H1 (cell line): ENCODE results near the gene SULF2. TPM values are rescaled to one million over a fixed set of nuclear protein-coding genes. Genes with fewer than 3 reads are reported as not detected.

Source experiments
- CTCF ChIA-PET: fragments of 300-600 bp; sonication (Branson Sonifier 250); formaldehyde crosslinking; loops from one replicate; lab custom pipeline; 2021; ENCODE audit not compliant: partially characterized antibody; lab: Charles Lee
- POLR2A ChIA-PET: fragments of 300-600 bp; sonication (Branson Sonifier 250); formaldehyde crosslinking; loops from one replicate; lab custom pipeline; 2021; ENCODE audit warnings: inconsistent platforms; ENCODE audit not compliant: partially characterized antibody; lab: Charles Lee
- DNase-seq, 2 experiments: peaks; one replicate each; pipeline versions ENCODE4 v3.0.0 to v3.0.0-alpha.2; 2010 to 2022; ENCODE audit warnings: low spot score in 2 of 2, low read depth in 1 of 2, mixed read lengths in 1 of 2
- FAIRE-seq: peaks from 2 replicates; lab custom pipeline; 2011; peaks lifted over from hg19 to GRCh38; lab: Jason Lieb, UNC
- H2AFZ ChIP-seq: 2 replicates; pipeline ENCODE4 v1.8.1; 2012; ENCODE audit warnings: low read length, inconsistent platforms
- H2AK5ac ChIP-seq: 2 replicates; pipeline ENCODE4 v1.6.1; 2013; ENCODE audit warnings: low read depth, low read length
- H2BK120ac ChIP-seq: replicated peaks from 2 replicates; pipeline ENCODE3; 2013; ENCODE audit warnings: low read depth, low read length, inconsistent platforms
- H2BK12ac ChIP-seq: 2 replicates; pipeline ENCODE4 v1.6.1; 2013; ENCODE audit warnings: low read depth, low read length
- H2BK15ac ChIP-seq: 2 replicates; pipeline ENCODE4 v1.6.1; 2013; ENCODE audit warnings: low read length
- H2BK20ac ChIP-seq: 2 replicates; pipeline ENCODE4 v1.6.1; 2013; ENCODE audit warnings: low read length
- H2BK5ac ChIP-seq: 2 replicates; pipeline ENCODE4 v1.6.1; 2013; ENCODE audit warnings: low read depth, low read length
- H3K14ac ChIP-seq: 2 replicates; pipeline ENCODE4 v1.6.1; 2013; ENCODE audit warnings: inconsistent platforms; ENCODE audit not compliant: insufficient read length
- H3K18ac ChIP-seq: 2 replicates; pipeline ENCODE4 v1.6.1; 2013; ENCODE audit warnings: low read length; ENCODE audit errors: extremely low read depth
- H3K23ac ChIP-seq: 2 replicates; pipeline ENCODE4 v1.6.1; 2013; ENCODE audit warnings: inconsistent platforms; ENCODE audit not compliant: insufficient read length
- H3K23me2 ChIP-seq: 2 replicates; pipeline ENCODE4 v1.6.1; 2013; ENCODE audit warnings: low read depth, low read length
- H3K27ac ChIP-seq: 2 replicates; pipeline ENCODE4 v1.6.1; 2011; ENCODE audit warnings: low read depth, low read length, inconsistent platforms
- H3K27me3 ChIP-seq, 4 experiments: replicated peaks in 1 of 4; 1 replicate in 1 of 4; 2 replicates in 3 of 4; pipeline versions ENCODE4 v1.6.1 to v1.8.1; 2011 to 2013; ENCODE audit warnings: low read length in 3 of 4, mild to moderate bottlenecking in 3 of 4, inconsistent platforms in 2 of 4, mixed read lengths in 2 of 4, moderate library complexity in 1 of 4; ENCODE audit not compliant: control insufficient read depth in 3 of 4, insufficient read depth in 3 of 4; ENCODE audit errors: extremely low read depth in 1 of 4
- H3K36me3 ChIP-seq, 4 experiments: 2 replicates each; pipeline versions ENCODE4 v1.6.1 to v1.8.1; 2011 to 2013; ENCODE audit warnings: mild to moderate bottlenecking in 4 of 4, low read length in 3 of 4, moderate library complexity in 2 of 4, control low read depth in 1 of 4, inconsistent platforms in 1 of 4; ENCODE audit not compliant: insufficient read depth in 4 of 4, control insufficient read depth in 2 of 4
- H3K4ac ChIP-seq: replicated peaks from 2 replicates; pipeline ENCODE3; 2013; ENCODE audit warnings: low read length, low read depth, mixed read lengths, inconsistent platforms; ENCODE audit not compliant: insufficient read length
- H3K4me1 ChIP-seq, 4 experiments: replicated peaks in 1 of 4; 1 replicate in 1 of 4; 2 replicates in 3 of 4; pipeline versions ENCODE4 v1.6.1 to v1.8.1; 2011 to 2013; ENCODE audit warnings: low read length in 3 of 4, inconsistent platforms in 2 of 4, mixed read lengths in 1 of 4; ENCODE audit not compliant: insufficient read depth in 4 of 4, control insufficient read depth in 3 of 4
- H3K4me2 ChIP-seq, 2 experiments: 2 replicates each; pipeline versions ENCODE4 v1.6.1 to v1.8.1; 2011 to 2013; ENCODE audit warnings: low read depth in 2 of 2, low read length in 2 of 2, control low read depth in 1 of 2, inconsistent platforms in 1 of 2, mild to moderate bottlenecking in 1 of 2; ENCODE audit not compliant: insufficient read depth in 1 of 2
- H3K4me3 ChIP-seq, 4 experiments: fragments of 200-600, 300-600 bp in 1 of 4; sonication (generic), shearing (Covaris generic), sonication (Bioruptor Twin) in 1 of 4; 2 replicates each; pipeline versions ENCODE4 v1.5.1 to v1.8.1; 2011 to 2016; ENCODE audit warnings: low read length in 4 of 4, low read depth in 3 of 4, control low read depth in 2 of 4, inconsistent platforms in 2 of 4, mild to moderate bottlenecking in 2 of 4, mixed read lengths in 1 of 4, moderate library complexity in 1 of 4; ENCODE audit not compliant: insufficient read depth in 2 of 4; ENCODE audit errors: extremely low read depth in 1 of 4
- H3K56ac ChIP-seq: replicated peaks from 2 replicates; pipeline ENCODE3; 2013; ENCODE audit warnings: low read depth, mild to moderate bottlenecking, mixed read lengths, low read length, inconsistent platforms; ENCODE audit not compliant: insufficient read length
- H3K79me1 ChIP-seq: 2 replicates; pipeline ENCODE4 v1.6.1; 2013; ENCODE audit warnings: low read depth, low read length, control low read depth
- H3K79me2 ChIP-seq, 2 experiments: 2 replicates each; pipeline versions ENCODE4 v1.6.1 to v1.8.1; 2012 to 2013; ENCODE audit warnings: low read length in 2 of 2, mild to moderate bottlenecking in 2 of 2, inconsistent platforms in 1 of 2; ENCODE audit not compliant: insufficient read depth in 2 of 2, control insufficient read depth in 1 of 2
- H3K9ac ChIP-seq, 4 experiments: replicated peaks in 1 of 4; 1 replicate in 1 of 4; 2 replicates in 3 of 4; pipeline versions ENCODE4 v1.6.1 to v1.8.1; 2011 to 2013; ENCODE audit warnings: low read depth in 3 of 4, low read length in 3 of 4, control low read depth in 2 of 4, mild to moderate bottlenecking in 2 of 4, moderate library complexity in 2 of 4, inconsistent platforms in 1 of 4; ENCODE audit errors: extremely low read depth in 1 of 4
- H3K9me3 ChIP-seq, 2 experiments: 2 replicates each; pipeline versions ENCODE4 v1.6.1 to v1.8.1; 2012 to 2013; ENCODE audit warnings: mild to moderate bottlenecking in 2 of 2, moderate library complexity in 2 of 2, control low read depth in 1 of 2, inconsistent platforms in 1 of 2, low read depth in 1 of 2, low read length in 1 of 2, mixed read lengths in 1 of 2; ENCODE audit not compliant: insufficient read depth in 2 of 2
- H4K20me1 ChIP-seq, 2 experiments: replicated peaks in 1 of 2; 2 replicates each; pipeline versions ENCODE3 to v1.8.1; 2011 to 2013; ENCODE audit warnings: inconsistent platforms in 2 of 2, low read length in 2 of 2, mild to moderate bottlenecking in 1 of 2; ENCODE audit not compliant: insufficient read depth in 2 of 2, control insufficient read depth in 1 of 2
- H4K5ac ChIP-seq: 2 replicates; pipeline ENCODE4 v1.6.1; 2013; ENCODE audit warnings: low read length, low read depth, mixed read lengths, inconsistent platforms; ENCODE audit not compliant: insufficient read length
- H4K8ac ChIP-seq: 2 replicates; pipeline ENCODE4 v1.8.0; 2013; ENCODE audit warnings: mild to moderate bottlenecking, moderate library complexity, low read length, inconsistent platforms; ENCODE audit not compliant: insufficient read depth; ENCODE audit errors: extremely low read depth
- H4K91ac ChIP-seq: replicated peaks from 2 replicates; pipeline ENCODE3; 2013; ENCODE audit warnings: low read length, mixed read lengths, inconsistent platforms; ENCODE audit not compliant: insufficient read length
- BRCA1 ChIP-seq: IDR thresholded peaks from 2 replicates; pipeline ENCODE4 v1.6.1; 2012; ENCODE audit warnings: low read depth, low read length, improper control_type of control experiment
- CTBP2 ChIP-seq: IDR thresholded peaks from 2 replicates; pipeline ENCODE4 v1.7.0; 2011; ENCODE audit warnings: borderline replicate concordance, mild to moderate bottlenecking, moderate library complexity, mixed read lengths, low read length; ENCODE audit not compliant: insufficient read depth, insufficient read length
- EGR1 ChIP-seq: IDR thresholded peaks from 2 replicates; pipeline ENCODE4 v1.6.1; 2011; ENCODE audit warnings: low read depth, low read length, borderline replicate concordance
- EP300 ChIP-seq, 2 experiments: IDR thresholded peaks; 1 replicate in 1 of 2; 2 replicates in 1 of 2; pipeline ENCODE4 v1.6.1; 2011 to 2012; ENCODE audit warnings: low read depth in 2 of 2, low read length in 2 of 2, mild to moderate bottlenecking in 2 of 2, borderline replicate concordance in 1 of 2, inconsistent platforms in 1 of 2, moderate library complexity in 1 of 2
- GTF2F1 ChIP-seq: IDR thresholded peaks from 2 replicates; pipeline ENCODE4 v1.6.1; 2012; ENCODE audit warnings: low read depth, low read length, improper control_type of control experiment, borderline replicate concordance
- RFX5 ChIP-seq: IDR thresholded peaks from 2 replicates; pipeline ENCODE4 v1.6.1; 2011; ENCODE audit warnings: low read depth, low read length, improper control_type of control experiment, borderline replicate concordance
- RXRA ChIP-seq: IDR thresholded peaks from 2 replicates; pipeline ENCODE4 v1.6.1; 2011; ENCODE audit warnings: low read depth, mild to moderate bottlenecking, low read length, moderate library complexity; ENCODE audit not compliant: insufficient read depth
- TEAD4 ChIP-seq: IDR thresholded peaks from 2 replicates; pipeline ENCODE4 v1.6.1; 2012; ENCODE audit warnings: low read depth, low read length, inconsistent platforms, mixed read lengths
- USF2 ChIP-seq: IDR thresholded peaks from 2 replicates; pipeline ENCODE4 v1.6.1; 2011; ENCODE audit warnings: low read length, improper control_type of control experiment
- WGBS, 2 experiments: shearing (Covaris generic) in 1 of 2; methylation state at CpG; one replicate each; pipeline versions ENCODE4 v1.1.6 to v1.1.7; 2013 to 2015; ENCODE audit warnings: low lambda C conversion rate in 2 of 2, mixed read lengths in 2 of 2, inconsistent platforms in 1 of 2, low coverage in 1 of 2, missing lambda C conversion rate in 1 of 2; ENCODE audit not compliant: insufficient replicate concordance in 2 of 2, insufficient coverage in 1 of 2, insufficient read length in 1 of 2; ENCODE audit errors: extremely low coverage in 1 of 2, missing lambda C conversion rate in 1 of 2; 5-methylcytosine and 5-hydroxymethylcytosine counted together
- polyA plus RNA-seq, 7 experiments: library from polyadenylated mRNA; depleted of rRNA in 3 of 7; stranded (reverse) in 5 of 7; unstranded in 2 of 7; fragments of >200 nt in 5 of 7; fragments of 200-250 nt in 2 of 7; gene quantifications; 1 replicate in 5 of 7; 2 replicates in 1 of 7; 4 replicates in 1 of 7; pipeline versions ENCODE4 v1.2.1 to v1.2.3, GENCODE V29; 2011 to 2013; ENCODE audit warnings: missing spikeins in 2 of 7, mixed read lengths in 2 of 7
- total RNA-seq: library from RNA; stranded (reverse); fragmentation: NEBNext Ultra II Directional; extraction: Animal tissue kit (Norgen Biotek cat#: 25700); gene quantifications from 2 replicates; pipeline ENCODE4 v1.2.1, GENCODE V29; 2021
- TF ChIP-seq, protein P1 (sequence below), 3 experiments: IDR thresholded peaks; 1 replicate in 2 of 3; 2 replicates in 1 of 3; pipeline versions ENCODE4 v1.5.1 to v1.6.1; 2011; ENCODE audit warnings: low read length in 3 of 3, mild to moderate bottlenecking in 3 of 3, inconsistent platforms in 2 of 3, low read depth in 1 of 3, moderate library complexity in 1 of 3; ENCODE audit not compliant: insufficient read depth in 1 of 3; ENCODE audit errors: control extremely low read depth in 1 of 3

SULF2 gene
- total and polyA plus RNA-seq, 2 of the 8 experiments (the other 6 are each of a cell fraction or from before 2014, with no cell fraction given), result 15.7 to 28.2 TPM

DNA sequence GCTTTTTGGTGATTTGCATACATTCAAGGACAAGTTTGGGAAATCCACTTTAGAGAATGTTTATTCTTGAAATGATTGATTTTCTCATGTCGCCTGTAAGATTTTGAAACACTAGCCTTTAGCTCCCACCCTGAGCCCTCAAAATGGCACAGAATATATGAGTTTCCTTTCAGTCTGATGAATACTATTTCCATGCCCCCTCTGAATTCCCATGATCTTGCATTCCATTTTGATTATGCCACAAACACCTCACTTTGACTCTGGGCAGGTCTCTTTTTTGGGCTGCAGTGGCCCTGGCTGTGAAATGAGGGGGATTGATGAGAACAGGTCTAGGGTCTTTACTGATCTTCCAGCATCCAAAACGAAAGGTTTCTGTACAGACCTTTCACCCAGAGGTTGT lies 50.4 kb downstream of the SULF2 start:
- H3K27ac ChIP-seq, result no peak overlapping the region
- H3K18ac ChIP-seq, result no peak overlapping the region
- no peak overlapping the region for H4K8ac ChIP-seq
- H3K9ac ChIP-seq, result no peak overlapping the region
- no peak overlapping the region for H2BK5ac ChIP-seq
- no peak for DNase-seq
- no peak overlapping the region for H2AK5ac ChIP-seq
- H3K4ac ChIP-seq, result no peak overlapping the region
- H2BK20ac ChIP-seq, result no peak overlapping the region
- no peak overlapping the region for H2AFZ ChIP-seq
- H2BK12ac ChIP-seq, result no peak overlapping the region
- H3K27me3 ChIP-seq, result no peaks in the 10 kb centered on the region
- CTCF ChIA-PET, result no interaction called here
- no peak overlapping the region for H2BK120ac ChIP-seq
- H3K9me3 ChIP-seq, result no peaks in the 10 kb centered on the region
- POLR2A ChIA-PET, result no interaction called here
- H3K36me3 ChIP-seq, result no peaks in the 10 kb centered on the region; a peak in 2 of 8 replicates
- H2BK15ac ChIP-seq, result no peak overlapping the region
- H3K79me1 ChIP-seq, result no peaks in the 10 kb centered on the region
- no peaks in the 10 kb centered on the region for H4K20me1 ChIP-seq
- no peaks in the 10 kb centered on the region for H3K79me2 ChIP-seq
- 89% methylated on average over 2 of the region's 2 CpGs; no CpG with 5 or more reads in 1 of the 2 experiments for WGBS, 2 experiments
- no peak overlapping the region for H3K56ac ChIP-seq
- no peak overlapping the region for H3K14ac ChIP-seq
- H3K4me3 ChIP-seq, result no peak overlapping the region
- no peak overlapping the region for H4K91ac ChIP-seq
- H4K5ac ChIP-seq, result no peak overlapping the region
- H3K4me1 ChIP-seq, result no peaks in the 10 kb centered on the region
- no peak overlapping the region for H3K23ac ChIP-seq
- no peak overlapping the region for H3K4me2 ChIP-seq
- no peaks in the 10 kb centered on the region for H3K23me2 ChIP-seq
- FAIRE-seq, result no peak
- no peak for TF ChIP-seq GTF2F1
- TF ChIP-seq EGR1, result no peak
- no peak for TF ChIP-seq RFX5
- TF ChIP-seq EP300 (IDR thresholded peaks at IDR 0.05; ENCODE audit: borderline replicate concordance in 1 of 2, low read depth in 2 of 2, low read length in 2 of 2), result no peak
- TF ChIP-seq TEAD4, result no peak
- TF ChIP-seq USF2, result no peak
- TF ChIP-seq CTBP2, result no peak
- TF ChIP-seq, protein P1, sequence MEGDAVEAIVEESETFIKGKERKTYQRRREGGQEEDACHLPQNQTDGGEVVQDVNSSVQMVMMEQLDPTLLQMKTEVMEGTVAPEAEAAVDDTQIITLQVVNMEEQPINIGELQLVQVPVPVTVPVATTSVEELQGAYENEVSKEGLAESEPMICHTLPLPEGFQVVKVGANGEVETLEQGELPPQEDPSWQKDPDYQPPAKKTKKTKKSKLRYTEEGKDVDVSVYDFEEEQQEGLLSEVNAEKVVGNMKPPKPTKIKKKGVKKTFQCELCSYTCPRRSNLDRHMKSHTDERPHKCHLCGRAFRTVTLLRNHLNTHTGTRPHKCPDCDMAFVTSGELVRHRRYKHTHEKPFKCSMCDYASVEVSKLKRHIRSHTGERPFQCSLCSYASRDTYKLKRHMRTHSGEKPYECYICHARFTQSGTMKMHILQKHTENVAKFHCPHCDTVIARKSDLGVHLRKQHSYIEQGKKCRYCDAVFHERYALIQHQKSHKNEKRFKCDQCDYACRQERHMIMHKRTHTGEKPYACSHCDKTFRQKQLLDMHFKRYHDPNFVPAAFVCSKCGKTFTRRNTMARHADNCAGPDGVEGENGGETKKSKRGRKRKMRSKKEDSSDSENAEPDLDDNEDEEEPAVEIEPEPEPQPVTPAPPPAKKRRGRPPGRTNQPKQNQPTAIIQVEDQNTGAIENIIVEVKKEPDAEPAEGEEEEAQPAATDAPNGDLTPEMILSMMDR (IDR thresholded peaks at IDR 0.05; ENCODE audit: control extremely low read depth in 1 of 3, insufficient read depth in 1 of 3, low read depth in 1 of 3, low read length in 3 of 3), result no peak
- no peak for TF ChIP-seq BRCA1
- no peak for TF ChIP-seq RXRA
